GM20431 (cell line): ENCODE data around the gene PATE4.

Experiments
- in situ Hi-C: fragments of 300-500 bp; cut with MseI, MboI; formaldehyde crosslinking; loops from one replicate; pipeline ENCODE4 v1.15.0; 2020; ENCODE audit warnings: low sequenced_read_pairs; ENCODE audit not compliant: unreplicated experiment

PATE4 gene

DNA sequence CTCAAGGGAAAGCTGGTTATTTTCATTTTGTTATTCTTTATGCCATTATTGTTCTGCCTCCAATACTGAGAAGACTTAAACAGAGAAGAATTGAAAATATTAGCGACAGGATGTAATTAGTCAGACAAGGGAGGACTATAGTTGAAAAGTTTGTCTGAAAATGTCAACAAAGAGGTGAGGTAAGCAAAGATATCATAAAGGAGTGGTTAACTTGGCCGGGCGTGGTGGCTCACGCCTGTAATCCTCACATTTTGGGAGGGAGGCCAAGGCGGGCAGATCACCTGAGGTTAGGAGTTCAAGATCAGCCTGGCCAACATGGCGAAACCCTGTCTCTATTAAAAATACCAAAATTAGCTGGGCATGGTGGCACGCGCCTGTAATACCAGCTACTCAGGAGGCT, 50.3 kb downstream of the PATE4 start:
- in situ Hi-C loops: loop anchor here (25.0 kb wide), 1 partner anchor 296 kb away; the partner anchor contains the start of gene STT3A

DNA sequence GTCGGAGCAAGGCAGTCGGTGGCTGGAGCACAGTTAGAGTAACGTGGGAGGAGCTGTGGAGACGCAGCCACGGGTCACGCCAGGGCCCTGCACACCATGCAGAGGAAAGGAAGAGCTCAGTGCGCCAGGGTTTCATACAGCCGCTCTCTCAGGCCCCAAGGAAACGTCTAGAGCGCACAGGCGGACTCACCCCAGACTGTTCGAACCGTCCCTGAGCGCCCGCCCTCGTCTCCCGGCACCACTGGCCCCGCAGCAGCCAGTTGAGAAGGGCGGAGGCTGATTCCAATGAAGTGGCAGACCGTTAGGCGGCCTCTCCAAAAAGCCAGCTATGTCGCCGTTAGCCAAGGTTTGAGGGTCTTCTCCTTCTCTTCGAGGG, 53.9 kb downstream of the PATE4 start:
- in situ Hi-C loops: loop anchor here (25.0 kb wide), 1 partner anchor 300 kb away; the partner anchor contains the start of gene STT3A

DNA sequence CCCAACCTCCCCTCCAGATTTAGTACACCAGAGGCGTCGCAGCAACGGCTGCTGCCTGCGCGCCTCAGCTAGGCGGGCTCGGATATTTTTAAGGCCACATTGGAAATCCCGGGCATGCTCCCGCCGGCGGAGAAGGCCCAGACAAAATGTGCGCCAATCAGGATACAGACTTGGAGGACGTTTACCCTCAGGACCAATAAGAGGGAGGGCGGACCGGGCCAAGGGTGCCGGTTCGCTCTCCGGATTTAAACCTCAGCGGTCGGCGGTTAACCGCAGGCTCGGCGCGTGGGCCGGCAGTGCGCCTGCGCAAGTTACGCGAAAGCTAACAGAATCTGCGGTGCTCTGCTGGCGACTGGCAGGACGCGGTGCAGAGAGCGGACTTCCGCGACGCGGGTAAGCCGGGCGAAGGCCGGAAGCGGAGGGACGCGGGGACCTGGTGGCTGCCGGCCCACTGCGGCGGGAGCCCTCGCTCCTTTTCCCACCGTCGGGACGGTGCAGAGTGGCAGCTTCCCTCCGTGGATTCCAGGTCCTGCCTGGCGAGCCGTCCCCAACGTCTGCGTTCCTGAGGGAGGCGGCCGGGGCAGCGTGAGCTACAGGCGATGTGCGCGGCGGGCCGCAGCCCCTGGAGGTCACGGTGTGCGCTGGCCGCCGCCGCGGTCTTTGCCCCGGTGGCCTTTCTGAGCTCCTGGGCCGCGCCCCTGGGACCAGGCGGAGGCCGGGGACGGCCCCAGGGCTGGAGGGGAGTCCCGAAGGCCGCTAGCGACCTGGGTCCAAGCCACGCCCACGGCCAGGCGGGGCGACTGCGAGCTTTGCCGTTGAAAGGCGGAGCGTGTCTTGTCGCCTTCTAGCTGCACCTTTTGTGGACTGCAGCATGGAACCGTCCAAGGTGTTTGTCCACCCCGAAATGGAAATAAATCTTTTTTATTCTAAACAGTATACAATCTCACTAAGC, 54.5 kb downstream of the PATE4 start, which contains the start of gene HYLS1:
HYLS1 (plus strand) TSS at position 296 of the 952 bp plus-strand sequence. CDS start 11,701 bp downstream, outside the sequence.
- in situ Hi-C loops: loop anchor here (25.0 kb wide), 1 partner anchor 300 kb away; the partner anchor contains the start of gene STT3A
